OCI-LY1 (cell line): ENCODE measurements around the gene ABCA13.

Experiments
- EZH2 ChIP-seq: fragments of 200-600 bp; sonication (generic), shearing (Covaris generic); IDR thresholded peaks from 2 replicates; pipeline ENCODE4 v1.8.0; 2017; ENCODE audit warnings: borderline replicate concordance, mixed run types, mild to moderate bottlenecking, antibody characterized with exemption, low read length, moderate library complexity, mixed read lengths
- TF ChIP-seq, protein P1 (sequence below): fragments of 200-600 bp; sonication (generic), shearing (Covaris generic); IDR thresholded peaks from 2 replicates; pipeline ENCODE4 v1.5.1; 2017; ENCODE audit warnings: mild to moderate bottlenecking, antibody characterized with exemption, low read length, moderate library complexity, mixed read lengths

DNA sequence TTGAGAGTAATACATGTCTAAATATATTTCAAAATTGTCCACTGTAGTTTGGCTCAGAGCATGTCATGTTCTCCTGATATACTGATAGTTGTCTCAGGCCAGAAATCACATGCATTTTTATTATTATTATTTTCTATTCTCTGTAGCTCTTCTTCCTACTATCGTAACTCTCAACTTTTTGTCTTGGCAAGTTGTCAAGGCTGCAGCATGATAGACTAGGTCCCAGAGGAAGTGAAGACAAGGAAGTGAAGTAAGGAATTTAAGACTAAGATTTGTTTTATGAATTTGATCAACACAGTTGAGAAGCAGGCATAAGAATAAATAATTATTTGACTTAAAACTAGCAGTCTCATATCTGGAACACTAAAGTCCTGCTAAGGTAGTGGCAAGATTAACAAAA is 369.5 kb downstream of the ABCA13 start:
- TF ChIP-seq, protein P1, sequence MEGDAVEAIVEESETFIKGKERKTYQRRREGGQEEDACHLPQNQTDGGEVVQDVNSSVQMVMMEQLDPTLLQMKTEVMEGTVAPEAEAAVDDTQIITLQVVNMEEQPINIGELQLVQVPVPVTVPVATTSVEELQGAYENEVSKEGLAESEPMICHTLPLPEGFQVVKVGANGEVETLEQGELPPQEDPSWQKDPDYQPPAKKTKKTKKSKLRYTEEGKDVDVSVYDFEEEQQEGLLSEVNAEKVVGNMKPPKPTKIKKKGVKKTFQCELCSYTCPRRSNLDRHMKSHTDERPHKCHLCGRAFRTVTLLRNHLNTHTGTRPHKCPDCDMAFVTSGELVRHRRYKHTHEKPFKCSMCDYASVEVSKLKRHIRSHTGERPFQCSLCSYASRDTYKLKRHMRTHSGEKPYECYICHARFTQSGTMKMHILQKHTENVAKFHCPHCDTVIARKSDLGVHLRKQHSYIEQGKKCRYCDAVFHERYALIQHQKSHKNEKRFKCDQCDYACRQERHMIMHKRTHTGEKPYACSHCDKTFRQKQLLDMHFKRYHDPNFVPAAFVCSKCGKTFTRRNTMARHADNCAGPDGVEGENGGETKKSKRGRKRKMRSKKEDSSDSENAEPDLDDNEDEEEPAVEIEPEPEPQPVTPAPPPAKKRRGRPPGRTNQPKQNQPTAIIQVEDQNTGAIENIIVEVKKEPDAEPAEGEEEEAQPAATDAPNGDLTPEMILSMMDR = no peak
- no peak for TF ChIP-seq EZH2
